Duodenal mucosa (tissue), 2 donors: ENCODE data around the gene PPT2.

ENCODE experiments used
- H3K27ac ChIP-seq: one replicate; pipeline ENCODE4 v1.7.0; 2013; ENCODE audit warnings: low read depth, low read length
- H3K27me3 ChIP-seq, 2 donors: one replicate each; pipeline ENCODE4 v1.7.0; 2013; ENCODE audit warnings: low read length in 2 of 2, control low read depth in 1 of 2; ENCODE audit not compliant: insufficient read depth in 2 of 2, control insufficient read depth in 1 of 2
- H3K36me3 ChIP-seq, 2 donors: one replicate each; pipeline ENCODE4 v1.7.0; 2013; ENCODE audit warnings: low read length in 2 of 2, control low read depth in 1 of 2; ENCODE audit not compliant: insufficient read depth in 2 of 2, control insufficient read depth in 1 of 2
- H3K4me1 ChIP-seq, 2 donors: one replicate each; pipeline ENCODE4 v1.7.0; 2013; ENCODE audit warnings: low read length in 2 of 2, control low read depth in 1 of 2; ENCODE audit not compliant: insufficient read depth in 2 of 2, control insufficient read depth in 1 of 2
- H3K4me3 ChIP-seq, 2 donors: one replicate each; pipeline ENCODE4 v1.7.0; 2013; ENCODE audit warnings: low read length in 2 of 2, low read depth in 1 of 2
- H3K9ac ChIP-seq, 2 donors: one replicate each; pipeline ENCODE4 v1.7.0; 2013; ENCODE audit warnings: low read length in 2 of 2, low read depth in 1 of 2
- H3K9me3 ChIP-seq, 2 donors: one replicate each; pipeline ENCODE4 v1.7.0; 2013; ENCODE audit warnings: low read length in 2 of 2, control low read depth in 1 of 2; ENCODE audit not compliant: control insufficient read depth in 1 of 2

Gene PPT2, protein sequence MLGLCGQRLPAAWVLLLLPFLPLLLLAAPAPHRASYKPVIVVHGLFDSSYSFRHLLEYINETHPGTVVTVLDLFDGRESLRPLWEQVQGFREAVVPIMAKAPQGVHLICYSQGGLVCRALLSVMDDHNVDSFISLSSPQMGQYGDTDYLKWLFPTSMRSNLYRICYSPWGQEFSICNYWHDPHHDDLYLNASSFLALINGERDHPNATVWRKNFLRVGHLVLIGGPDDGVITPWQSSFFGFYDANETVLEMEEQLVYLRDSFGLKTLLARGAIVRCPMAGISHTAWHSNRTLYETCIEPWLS

DNA sequence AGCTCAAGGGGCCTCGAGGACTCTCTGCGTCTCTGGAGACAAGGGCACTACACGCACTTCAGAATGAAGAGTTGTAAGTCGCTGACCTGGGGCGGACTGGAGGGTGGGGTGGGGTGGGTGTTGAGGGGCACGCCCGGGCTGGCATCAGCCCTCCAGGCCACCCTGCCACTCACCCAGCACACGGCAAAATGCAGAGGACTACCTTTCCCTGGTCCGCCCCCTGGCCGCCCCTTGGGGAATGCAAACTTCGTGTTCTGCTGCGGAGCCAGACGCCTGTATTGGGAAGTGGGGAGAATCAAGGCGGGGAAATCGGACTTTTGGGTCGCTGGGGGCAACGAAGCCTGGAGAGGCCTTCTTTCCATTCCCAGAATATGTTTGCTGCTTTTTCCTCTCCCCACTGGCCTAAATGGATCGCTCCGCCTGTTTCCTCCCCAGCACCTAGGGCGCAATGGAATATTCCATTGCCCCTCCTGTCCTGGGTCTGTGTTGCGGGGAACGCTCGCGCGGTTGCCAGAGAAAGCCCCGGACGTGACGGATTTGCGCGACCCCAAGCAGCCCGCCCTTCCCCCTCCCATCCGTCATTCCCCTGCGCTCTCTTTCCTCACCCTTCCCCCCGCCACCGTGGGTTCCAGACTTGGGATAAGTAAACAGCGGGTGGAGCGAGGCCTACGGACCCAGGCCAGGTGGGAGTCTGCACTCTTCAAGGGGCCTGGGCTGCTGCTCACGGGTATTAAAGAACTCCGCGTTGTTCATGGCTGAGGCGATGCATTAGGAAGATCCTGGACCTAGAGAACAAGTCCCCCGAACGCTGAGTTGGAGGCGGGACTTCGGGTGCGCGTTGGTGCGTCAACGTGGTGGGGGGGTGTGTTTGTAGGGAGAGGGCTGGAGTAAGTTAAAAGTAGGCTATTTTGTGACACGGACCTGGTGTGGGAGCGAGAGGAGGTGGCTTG, at the start of gene PPT2:
Gene PPT2, plus strand, starts transcription at position 578 of the 950 bp plus-strand sequence. CDS start 454 bp downstream, outside the sequence.
- Histone ChIP-seq H3K27ac (peak within 1 kb of the TSS; percentile 85), H3K4me1 (peaks cover 20 to 32% of the 10 kb centered on the region in 2 donors), H3K27me3 (no peaks in the 10 kb centered on the region), H3K4me3 (peak within 1 kb of the TSS; percentile 87 to 98), H3K9me3 (no peaks in the 10 kb centered on the region), H3K9ac (peak within 1 kb of the TSS; percentile 86 to 91), H3K36me3 (peaks cover 14 to 15% of the 10 kb centered on the region in 2 donors)

DNA sequence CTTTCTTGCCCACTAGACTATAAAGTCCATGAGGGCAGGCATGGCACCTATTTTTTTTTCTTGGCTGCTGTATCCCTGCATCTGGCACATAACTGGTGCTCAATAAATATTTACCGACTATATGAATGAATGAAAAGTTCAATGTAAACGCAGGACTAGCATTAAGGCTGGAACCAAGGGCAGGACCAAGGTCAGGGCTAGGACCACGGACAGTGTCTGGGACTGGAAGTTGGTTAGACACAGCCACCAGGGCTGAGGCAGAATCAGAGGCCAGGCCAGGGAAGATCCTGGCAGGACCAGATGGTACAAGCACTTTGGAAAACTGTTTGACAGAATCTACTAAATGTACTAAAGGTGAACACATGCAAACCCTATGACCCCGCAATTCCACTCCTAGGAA, 48.5 kb upstream of the PPT2 start:
- Histone ChIP-seq H3K4me1 (peaks cover 23 to 27% of the 10 kb centered on the region in 2 donors), H3K27ac (no peak overlapping the region)

DNA sequence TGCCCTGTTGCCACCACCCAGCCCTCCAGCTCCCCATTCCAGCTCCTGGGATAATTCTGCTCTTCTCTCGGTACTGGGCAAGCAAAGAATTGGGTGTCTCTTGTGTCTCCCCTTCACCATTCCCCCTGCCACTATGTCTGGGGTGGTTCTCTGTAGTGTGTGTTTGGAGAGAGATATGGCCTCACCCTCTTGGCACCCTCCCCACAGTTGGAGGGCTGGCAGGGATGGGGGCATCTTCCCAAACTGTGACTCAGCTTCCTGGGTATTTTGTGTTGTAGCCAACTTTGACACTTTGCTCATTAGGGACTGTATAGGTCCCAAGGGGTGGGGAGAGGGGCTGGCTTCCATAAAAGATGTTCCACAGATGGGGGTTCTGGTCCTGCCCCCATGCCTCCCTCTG, 46.5 kb upstream of the PPT2 start:
- H3K9ac ChIP-seq = peak overlapping the region in 1 of 2 donors; percentile 11
- no peak overlapping the region for H3K27ac ChIP-seq
- no peaks in the 10 kb centered on the region for H3K27me3 ChIP-seq
- H3K4me3 ChIP-seq = peak overlapping the region; percentile 46 to 60
- H3K4me1 ChIP-seq = peaks cover 30 to 32% of the 10 kb centered on the region in 2 donors
- no peaks in the 10 kb centered on the region for H3K9me3 ChIP-seq
- H3K36me3 ChIP-seq = no peaks in the 10 kb centered on the region

More for the DNA sequence above, 48.5 kb upstream of the PPT2 start:
- Histone ChIP-seq H3K9ac (no peak overlapping the region), H3K27me3 (no peaks in the 10 kb centered on the region), H3K4me3 (no peak overlapping the region), H3K9me3 (no peaks in the 10 kb centered on the region), H3K36me3 (no peaks in the 10 kb centered on the region)

DNA sequence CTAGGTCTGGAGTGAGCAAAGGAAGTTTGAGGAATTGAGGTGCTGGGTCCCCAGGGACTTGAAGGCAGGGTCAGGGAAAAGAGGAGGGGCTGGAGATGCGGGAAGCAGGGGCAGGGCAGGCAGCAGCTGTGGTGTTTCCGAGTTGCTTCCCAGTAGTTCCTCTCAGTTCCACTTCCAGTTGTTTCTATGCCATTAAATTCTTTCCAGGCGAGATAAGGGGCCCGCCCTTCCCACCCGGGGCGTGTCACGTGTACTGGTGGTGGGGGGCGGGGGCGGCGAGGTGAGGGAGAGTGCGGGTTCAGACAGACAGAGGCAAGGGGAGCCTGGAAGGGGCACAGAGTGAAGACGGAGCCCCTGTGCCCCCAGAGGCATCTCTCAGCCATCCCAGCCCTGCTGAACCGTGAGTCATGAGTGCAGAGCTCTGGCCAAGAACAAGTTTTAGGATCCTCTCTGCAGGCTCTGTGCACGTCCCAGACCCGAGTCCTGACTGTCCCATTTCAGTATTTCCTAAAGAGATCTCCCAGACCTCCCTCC, 45.8 kb upstream of the PPT2 start:
- Histone ChIP-seq H3K27ac (no peak overlapping the region), H3K9ac (peak overlapping the region; percentile 29 to 60), H3K4me3 (peak overlapping the region; percentile 60 to 61), H3K27me3 (no peaks in the 10 kb centered on the region), H3K36me3 (no peaks in the 10 kb centered on the region), H3K4me1 (peaks cover 30 to 34% of the 10 kb centered on the region in 2 donors), H3K9me3 (no peaks in the 10 kb centered on the region)

DNA sequence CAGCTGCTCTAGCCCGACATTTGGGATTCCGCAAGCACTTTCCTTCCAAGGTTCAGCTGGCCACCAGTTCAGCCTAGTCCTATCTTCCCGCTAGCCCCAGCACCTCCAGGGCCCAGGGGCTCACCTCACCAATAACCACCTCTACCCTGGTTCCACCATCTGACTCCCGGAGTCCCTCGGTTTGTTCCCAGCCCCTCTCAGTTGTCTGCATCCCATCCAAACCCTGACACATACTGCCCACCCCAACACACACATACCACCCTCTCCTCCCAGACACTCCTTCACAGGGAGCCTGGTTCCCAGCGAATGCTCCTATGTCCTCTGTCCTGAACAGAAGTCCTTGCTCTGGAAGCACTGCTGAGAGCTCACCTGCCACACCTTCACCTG, 45.2 kb upstream of the PPT2 start:
- no peaks in the 10 kb centered on the region for H3K27me3 ChIP-seq
- no peak overlapping the region for H3K27ac ChIP-seq
- H3K9ac ChIP-seq = peak overlapping the region; percentile 29 to 60
- peaks cover 36 to 39% of the 10 kb centered on the region in 2 donors for H3K4me1 ChIP-seq
- peak overlapping the region; percentile 60 to 61 for H3K4me3 ChIP-seq
- H3K9me3 ChIP-seq = no peaks in the 10 kb centered on the region
- H3K36me3 ChIP-seq = no peaks in the 10 kb centered on the region

DNA sequence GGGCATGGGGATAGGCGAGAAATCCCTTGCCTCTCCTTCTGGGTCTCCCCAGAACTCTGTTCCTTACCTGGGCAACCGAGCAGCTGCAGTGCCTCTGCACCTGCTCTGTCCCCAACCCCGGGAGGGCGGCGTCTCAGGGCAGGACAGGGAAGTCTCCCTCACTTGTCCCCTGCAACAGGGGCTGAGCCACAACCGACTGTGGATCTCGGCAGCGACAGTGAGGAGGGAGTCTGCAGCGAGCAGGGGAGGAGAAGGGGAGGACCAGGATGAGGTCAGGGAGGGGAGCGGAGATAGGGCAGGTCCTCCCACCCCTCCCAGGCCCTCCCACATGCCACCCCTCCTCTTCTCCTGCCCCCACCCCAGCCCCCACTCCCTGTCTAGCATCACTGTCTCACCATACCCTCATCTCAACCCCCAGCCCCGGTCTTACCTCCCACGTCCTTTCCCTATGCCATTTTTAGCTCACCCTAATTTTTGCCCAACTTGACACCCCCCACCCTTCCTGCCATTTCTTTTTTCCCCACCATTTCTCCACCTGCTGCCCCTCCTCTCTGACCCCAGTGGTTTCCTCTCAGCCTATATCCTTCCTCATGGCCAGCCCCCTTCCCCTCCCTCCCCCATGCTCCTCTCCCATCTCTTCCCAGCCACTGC, 44.7 kb upstream of the PPT2 start, which contains the start of gene TNXB:
Gene TNXB, minus strand, starts transcription at position 225 of the 651 bp plus-strand sequence. CDS start 11,140 bp downstream, outside the sequence.
- no peak within 1 kb of the TSS for H3K27ac ChIP-seq
- H3K9me3 ChIP-seq = no peaks in the 10 kb centered on the region
- H3K9ac ChIP-seq = peak within 1 kb of the TSS; percentile 29 to 60
- peak within 1 kb of the TSS; percentile 60 to 61 for H3K4me3 ChIP-seq
- peaks cover 36 to 41% of the 10 kb centered on the region in 2 donors for H3K4me1 ChIP-seq
- H3K36me3 ChIP-seq = no peaks in the 10 kb centered on the region
- H3K27me3 ChIP-seq = no peaks in the 10 kb centered on the region

DNA sequence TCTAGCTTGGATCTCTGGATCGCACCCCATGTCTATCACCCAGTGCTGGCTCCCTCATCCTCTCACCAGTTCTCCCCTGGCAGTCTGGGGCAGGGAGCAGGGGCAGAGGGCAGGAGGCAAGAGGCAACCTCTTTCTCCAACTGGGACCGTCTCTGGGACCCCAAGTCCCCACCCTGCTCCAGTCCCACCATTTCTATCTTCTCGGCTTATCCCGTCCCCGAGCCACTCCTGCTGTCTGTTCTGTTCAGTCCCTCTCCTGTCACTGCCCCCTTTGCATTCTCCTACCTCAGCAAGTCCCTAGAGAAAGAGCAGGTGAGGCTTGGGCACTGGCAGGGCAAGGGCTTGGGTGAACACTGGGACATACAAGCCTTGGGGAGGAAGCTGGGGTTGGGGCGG, 44.2 kb upstream of the PPT2 start:
- Histone ChIP-seq H3K9ac (no peak overlapping the region), H3K36me3 (peaks cover 0 to 2% of the 10 kb centered on the region in 2 donors), H3K27me3 (no peaks in the 10 kb centered on the region), H3K4me3 (no peak overlapping the region), H3K27ac (no peak overlapping the region), H3K4me1 (peaks cover 36 to 41% of the 10 kb centered on the region in 2 donors), H3K9me3 (no peaks in the 10 kb centered on the region)

DNA sequence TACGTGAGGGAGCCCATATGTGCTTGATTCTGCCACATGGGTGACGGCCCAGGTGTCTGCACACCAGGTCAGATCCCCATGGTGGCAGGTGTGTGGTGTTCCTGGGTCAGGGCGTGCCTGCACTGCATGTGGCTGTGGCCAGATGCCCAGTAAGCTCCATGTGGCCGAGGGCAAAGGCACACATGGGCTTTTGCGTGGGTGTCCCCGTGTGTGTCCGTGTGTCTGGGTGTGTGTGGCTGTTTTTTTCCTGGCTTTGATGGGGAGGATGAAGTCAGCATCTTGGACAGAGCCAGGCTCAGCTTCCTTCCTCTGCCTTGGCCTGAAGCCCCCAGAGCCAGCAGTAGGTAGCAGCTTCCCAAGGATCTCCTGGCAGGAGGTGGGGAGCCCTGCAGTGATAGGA, 43.3 kb upstream of the PPT2 start:
- H3K27ac ChIP-seq = no peak overlapping the region
- H3K9ac ChIP-seq = peak overlapping the region in 1 of 2 donors; percentile 25
- peaks cover 36 to 41% of the 10 kb centered on the region in 2 donors for H3K4me1 ChIP-seq
- no peak overlapping the region for H3K4me3 ChIP-seq
- H3K27me3 ChIP-seq = no peaks in the 10 kb centered on the region
- H3K9me3 ChIP-seq = no peaks in the 10 kb centered on the region
- peaks cover 3 to 6% of the 10 kb centered on the region in 2 donors for H3K36me3 ChIP-seq

DNA sequence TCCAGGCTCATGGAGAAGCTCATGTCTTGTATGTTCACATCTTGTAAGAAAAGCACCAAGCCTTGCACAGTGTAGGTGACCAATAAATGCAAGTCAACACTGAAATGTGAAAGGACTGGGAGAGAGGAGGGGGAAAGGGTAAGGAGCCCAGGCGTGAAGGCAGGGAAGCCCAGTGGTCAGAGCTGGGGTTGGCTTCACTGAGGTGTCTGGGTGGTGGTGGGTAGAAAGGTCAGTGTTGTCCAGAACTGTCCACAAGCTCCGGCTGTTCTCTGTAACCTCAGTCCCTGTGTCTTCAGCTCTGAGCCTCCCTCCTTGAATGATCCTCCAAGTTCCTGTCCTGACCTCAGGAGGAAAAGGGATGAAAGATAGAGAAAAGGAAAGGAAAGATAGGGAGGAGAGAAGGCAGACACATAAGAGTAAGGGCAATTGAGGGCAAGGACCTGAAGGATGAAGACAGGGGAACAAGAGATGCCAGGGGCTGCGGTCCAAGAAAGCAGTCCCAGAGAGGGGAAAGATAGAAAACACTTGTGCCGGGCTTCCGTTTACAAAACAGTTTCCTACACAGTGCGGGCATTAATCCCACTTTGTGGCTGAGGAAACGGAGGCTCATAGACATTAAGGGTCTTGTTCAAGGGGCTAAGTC, 42.4 kb upstream of the PPT2 start:
- Histone ChIP-seq H3K4me1 (peaks cover 36 to 41% of the 10 kb centered on the region in 2 donors), H3K9ac (no peak overlapping the region), H3K9me3 (no peaks in the 10 kb centered on the region), H3K27ac (no peak overlapping the region), H3K36me3 (peaks cover 12 to 15% of the 10 kb centered on the region in 2 donors), H3K27me3 (no peaks in the 10 kb centered on the region), H3K4me3 (no peak overlapping the region)
